CD14-positive monocyte (primary cell): ENCODE measurements around the gene LHFPL3. TPM values are rescaled to one million over a fixed set of nuclear protein-coding genes. Genes with fewer than 3 reads are reported as not detected.

Source experiments
- DNase-seq, 3 donors: peaks; one replicate each; pipeline ENCODE4 v3.0.0-alpha.2; 2011 to 2022
- H2AFZ ChIP-seq: 2 replicates; pipeline ENCODE4 v1.6.0; 2012; ENCODE audit warnings: mild to moderate bottlenecking, low read depth, low read length, inconsistent platforms; ENCODE audit not compliant: insufficient read depth, poor library complexity, severe bottlenecking
- H3K27ac ChIP-seq, 2 donors: 1 replicate in 1 of 2; 2 replicates in 1 of 2; pipeline ENCODE4 v1.5.1; 2012 to 2013; ENCODE audit warnings: low read length in 2 of 2, control low read depth in 1 of 2, inconsistent platforms in 1 of 2, low read depth in 1 of 2, mild to moderate bottlenecking in 1 of 2
- H3K27me3 ChIP-seq, 2 donors: one replicate each; pipeline versions ENCODE4 v1.6.0 to v1.6.1; 2011 to 2013; ENCODE audit warnings: low read length in 2 of 2; ENCODE audit not compliant: control insufficient read depth in 2 of 2, insufficient read depth in 2 of 2
- H3K36me3 ChIP-seq, 2 donors: replicated peaks in 1 of 2; 1 replicate in 1 of 2; 2 replicates in 1 of 2; pipeline versions ENCODE4 v1.5.1 to v1.6.1; 2012 to 2013; ENCODE audit warnings: low read length in 2 of 2, control low read depth in 1 of 2, inconsistent platforms in 1 of 2, mild to moderate bottlenecking in 1 of 2; ENCODE audit not compliant: insufficient read depth in 2 of 2, control insufficient read depth in 1 of 2
- H3K4me1 ChIP-seq, 2 donors: 1 replicate in 1 of 2; 2 replicates in 1 of 2; pipeline versions ENCODE4 v1.5.1 to v1.6.1; 2012 to 2013; ENCODE audit warnings: low read length in 2 of 2, control low read depth in 1 of 2, inconsistent platforms in 1 of 2, mild to moderate bottlenecking in 1 of 2, moderate library complexity in 1 of 2; ENCODE audit not compliant: insufficient read depth in 2 of 2, control insufficient read depth in 1 of 2
- H3K4me2 ChIP-seq: replicated peaks from 2 replicates; pipeline ENCODE3; 2012; ENCODE audit warnings: low read length, moderate library complexity, mild to moderate bottlenecking; ENCODE audit not compliant: poor library complexity, severe bottlenecking; ENCODE audit errors: extremely low read depth
- H3K4me3 ChIP-seq, 3 experiments: fragments of 200-600 bp in 1 of 3; sonication (generic) in 1 of 3; replicated peaks in 1 of 3; 1 replicate in 2 of 3; 2 replicates in 1 of 3; pipeline ENCODE4 v1.5.1; 2011 to 2013; ENCODE audit warnings: low read length in 3 of 3, mild to moderate bottlenecking in 3 of 3, control low read depth in 2 of 3, low read depth in 2 of 3, inconsistent platforms in 1 of 3, moderate library complexity in 1 of 3
- H3K79me2 ChIP-seq: 2 replicates; pipeline ENCODE4 v1.6.0; 2012; ENCODE audit warnings: mild to moderate bottlenecking, control low read depth, inconsistent platforms, low read length, moderate library complexity; ENCODE audit not compliant: insufficient read depth
- H3K9ac ChIP-seq: 2 replicates; pipeline ENCODE4 v1.6.0; 2017; ENCODE audit warnings: low read length, mild to moderate bottlenecking; ENCODE audit not compliant: insufficient read depth, poor library complexity, severe bottlenecking
- H3K9me3 ChIP-seq, 2 donors: replicated peaks in 1 of 2; 1 replicate in 1 of 2; 2 replicates in 1 of 2; pipeline versions ENCODE4 v1.5.1 to v1.6.1; 2012 to 2013; ENCODE audit warnings: low read length in 2 of 2, control low read depth in 1 of 2; ENCODE audit not compliant: control insufficient read depth in 1 of 2, insufficient read depth in 1 of 2
- H4K20me1 ChIP-seq: 2 replicates; pipeline ENCODE4 v1.6.0; 2012; ENCODE audit warnings: mild to moderate bottlenecking, low read length, control low read depth, moderate library complexity; ENCODE audit not compliant: insufficient read depth
- H3K27ac Mint-ChIP-seq, 7 donors: one replicate each; pipeline ENCODE4 v1.8.0; 2020; ENCODE audit warnings: mild to moderate bottlenecking in 7 of 7, mixed read lengths in 7 of 7, moderate library complexity in 6 of 7, inconsistent platforms in 2 of 7
- H3K27me3 Mint-ChIP-seq, 3 donors: one replicate each; pipeline ENCODE4 v1.8.0; 2021 to 2022; ENCODE audit warnings: low read depth in 3 of 3, mild to moderate bottlenecking in 3 of 3, mixed read lengths in 3 of 3, moderate library complexity in 3 of 3, inconsistent platforms in 1 of 3
- H3K36me3 Mint-ChIP-seq, 2 donors: one replicate each; pipeline ENCODE4 v1.8.0; 2020; ENCODE audit warnings: mixed read lengths in 2 of 2, inconsistent platforms in 1 of 2, mild to moderate bottlenecking in 1 of 2
- H3K4me1 Mint-ChIP-seq: one replicate; pipeline ENCODE4 v1.8.0; 2020; ENCODE audit warnings: mild to moderate bottlenecking, mixed read lengths
- H3K4me3 Mint-ChIP-seq, 2 donors: one replicate each; pipeline ENCODE4 v1.8.0; 2020; ENCODE audit warnings: mild to moderate bottlenecking in 2 of 2, mixed read lengths in 2 of 2, moderate library complexity in 1 of 2
- H3K9me3 Mint-ChIP-seq, 7 donors: one replicate each; pipeline ENCODE4 v1.8.0; 2020 to 2022; ENCODE audit warnings: mixed read lengths in 7 of 7, mild to moderate bottlenecking in 6 of 7, moderate library complexity in 6 of 7, inconsistent platforms in 2 of 7
- CTCF ChIP-seq: fragments of 200-600 bp; IDR thresholded peaks from one replicate; pipeline ENCODE4 v1.8.0; 2022; ENCODE audit warnings: antibody characterized with exemption, mild to moderate bottlenecking
- WGBS: methylation state at CpG from one replicate; pipeline ENCODE4 v1.1.5; 2013; ENCODE audit warnings: missing lambda C conversion rate; ENCODE audit not compliant: insufficient coverage; 5-methylcytosine and 5-hydroxymethylcytosine counted together
- intact Hi-C, 2 donors: fragments of 100-400 bp; cut with micrococcal nuclease; formaldehyde crosslinking; loops; one replicate each; pipeline versions ENCODE4 v1.15.0 to v1.15.1; 2023
- polyA plus RNA-seq, 3 donors: library from polyadenylated mRNA; depleted of rRNA in 1 of 3; unstranded in 2 of 3; stranded (reverse) in 1 of 3; fragments of 300-500 nt in 2 of 3; fragments of >200 nt in 1 of 3; fragmentation: Illumina TruSeq in 2 of 3; gene quantifications; 1 replicate in 2 of 3; 2 replicates in 1 of 3; pipeline ENCODE4 v1.2.3, GENCODE V29; 2012 to 2021

LHFPL3 gene
- polyA plus RNA-seq, 3 donors = not detected

GRCh38 chr7:104509874-104510273, 181.5 kb downstream of the LHFPL3 start:
- Mint-ChIP-seq H3K36me3 (no peaks in the 10 kb centered on the region), H3K9me3 (peaks cover 0 to 4% (median 1%) of the 10 kb centered on the region in 7 donors), H3K27ac (no peak overlapping the region), H3K27me3 (peaks cover 0 to 1% (median 0%) of the 10 kb centered on the region in 3 donors), H3K4me3 (no peak overlapping the region), H3K4me1 (no peaks in the 10 kb centered on the region)
- Histone ChIP-seq H3K79me2 (no peaks in the 10 kb centered on the region), H3K4me1 (no peaks in the 10 kb centered on the region), H3K4me3 (no peak overlapping the region), H3K9ac (no peak overlapping the region), H3K27me3 (no peaks in the 10 kb centered on the region), H3K36me3 (no peaks in the 10 kb centered on the region), H3K27ac (no peak overlapping the region), H3K9me3 (no peaks in the 10 kb centered on the region), H3K4me2 (no peak overlapping the region), H2AFZ (no peak overlapping the region), H4K20me1 (no peaks in the 10 kb centered on the region)
- intact Hi-C loops = no loop called here
- DNase-seq = no peak
- TF ChIP-seq CTCF = no peak

- H4K20me1 ChIP-seq = no peaks in the 10 kb centered on the region
- H3K9ac ChIP-seq = no peak overlapping the region
- H3K27me3 ChIP-seq = no peaks in the 10 kb centered on the region
- no peaks in the 10 kb centered on the region for H3K9me3 ChIP-seq
- no peaks in the 10 kb centered on the region for H3K27me3 Mint-ChIP-seq
- H3K4me3 Mint-ChIP-seq = no peak overlapping the region
- no peaks in the 10 kb centered on the region for H3K4me1 ChIP-seq
- no peak overlapping the region for H3K4me2 ChIP-seq
- no peak overlapping the region for H2AFZ ChIP-seq
- intact Hi-C loops = no loop called here
- H3K36me3 Mint-ChIP-seq = no peaks in the 10 kb centered on the region
- no peaks in the 10 kb centered on the region for H3K4me1 Mint-ChIP-seq
- H3K79me2 ChIP-seq = no peaks in the 10 kb centered on the region
- peaks cover 0 to 3% (median 2%) of the 10 kb centered on the region in 7 donors for H3K9me3 Mint-ChIP-seq
- no peak for TF ChIP-seq CTCF
- H3K36me3 ChIP-seq = no peaks in the 10 kb centered on the region
- no peak overlapping the region for H3K27ac Mint-ChIP-seq
- no CpG with 5 or more reads among the region's 3 CpGs for WGBS
- no peak overlapping the region for H3K27ac ChIP-seq
- no peak for DNase-seq
- H3K4me3 ChIP-seq = no peak overlapping the region
Measured at GRCh38 chr7:104524853-104525252, 196.4 kb downstream of the LHFPL3 start.
